WERI-Rb-1 (cell line): ENCODE data around the gene SELENOW.

Experiments used
- DNase-seq: peaks from one replicate; pipeline ENCODE4 v3.0.0-alpha.2; 2020
- H3K27ac ChIP-seq: fragments of 250-450 bp; sonication (Bioruptor Pico); 2 replicates; pipeline ENCODE4 v1.5.1; 2020; ENCODE audit warnings: mild to moderate bottlenecking, moderate library complexity
- H3K27me3 ChIP-seq: fragments of 250-450 bp; sonication (Bioruptor Pico); 2 replicates; pipeline ENCODE4 v1.5.1; 2021; ENCODE audit warnings: mild to moderate bottlenecking, low read depth, moderate library complexity; ENCODE audit not compliant: insufficient read depth, severe bottlenecking
- H3K36me3 ChIP-seq: fragments of 250-450 bp; sonication (Bioruptor Pico); 2 replicates; pipeline ENCODE4 v1.5.1; 2020; ENCODE audit warnings: mild to moderate bottlenecking, moderate library complexity
- H3K4me3 ChIP-seq: 2 replicates; pipeline ENCODE4 v1.5.1; 2011; ENCODE audit warnings: low read depth, mild to moderate bottlenecking, control low read depth, low read length
- H3K9me3 ChIP-seq: fragments of 250-450 bp; sonication (Bioruptor Pico); 2 replicates; pipeline ENCODE4 v1.5.1; 2021; ENCODE audit warnings: mild to moderate bottlenecking, moderate library complexity; ENCODE audit not compliant: severe bottlenecking
- TF ChIP-seq, protein P1 (sequence below): IDR thresholded peaks from 2 replicates; pipeline ENCODE4 v1.5.1; 2011; ENCODE audit warnings: low read depth, mild to moderate bottlenecking, control low read depth, inconsistent platforms, low read length

SELENOW gene

DNA sequence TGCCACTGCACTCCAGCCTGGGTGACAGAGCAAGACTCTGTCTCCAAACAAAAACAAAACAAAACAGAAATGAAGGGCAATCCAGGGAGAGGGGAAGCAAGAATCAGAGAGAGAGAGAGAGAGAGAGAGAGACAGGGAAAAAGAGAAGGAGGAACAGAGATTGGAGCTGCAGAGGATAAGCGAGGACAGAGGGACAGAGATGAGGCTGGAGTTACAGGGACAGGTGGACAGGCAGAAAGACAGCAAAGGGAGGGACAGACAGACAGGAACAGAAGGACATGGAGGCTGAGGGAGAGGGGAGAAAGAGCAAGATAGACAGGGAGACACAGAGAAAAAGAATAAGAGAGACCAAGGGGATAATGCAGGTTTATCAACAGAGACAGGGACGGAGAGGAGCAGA is 41.9 kb downstream of the SELENOW start:
- TF ChIP-seq, protein P1, sequence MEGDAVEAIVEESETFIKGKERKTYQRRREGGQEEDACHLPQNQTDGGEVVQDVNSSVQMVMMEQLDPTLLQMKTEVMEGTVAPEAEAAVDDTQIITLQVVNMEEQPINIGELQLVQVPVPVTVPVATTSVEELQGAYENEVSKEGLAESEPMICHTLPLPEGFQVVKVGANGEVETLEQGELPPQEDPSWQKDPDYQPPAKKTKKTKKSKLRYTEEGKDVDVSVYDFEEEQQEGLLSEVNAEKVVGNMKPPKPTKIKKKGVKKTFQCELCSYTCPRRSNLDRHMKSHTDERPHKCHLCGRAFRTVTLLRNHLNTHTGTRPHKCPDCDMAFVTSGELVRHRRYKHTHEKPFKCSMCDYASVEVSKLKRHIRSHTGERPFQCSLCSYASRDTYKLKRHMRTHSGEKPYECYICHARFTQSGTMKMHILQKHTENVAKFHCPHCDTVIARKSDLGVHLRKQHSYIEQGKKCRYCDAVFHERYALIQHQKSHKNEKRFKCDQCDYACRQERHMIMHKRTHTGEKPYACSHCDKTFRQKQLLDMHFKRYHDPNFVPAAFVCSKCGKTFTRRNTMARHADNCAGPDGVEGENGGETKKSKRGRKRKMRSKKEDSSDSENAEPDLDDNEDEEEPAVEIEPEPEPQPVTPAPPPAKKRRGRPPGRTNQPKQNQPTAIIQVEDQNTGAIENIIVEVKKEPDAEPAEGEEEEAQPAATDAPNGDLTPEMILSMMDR, result no peak
- no peaks in the 10 kb centered on the region for H3K27me3 ChIP-seq
- H3K27ac ChIP-seq, result peak overlapping the region; percentile 99
- H3K9me3 ChIP-seq, result peaks cover 3% of the 10 kb centered on the region
- H3K36me3 ChIP-seq, result peaks cover 37% of the 10 kb centered on the region
- peak; percentile 52 for DNase-seq
- peak overlapping the region; percentile 50 for H3K4me3 ChIP-seq

- TF ChIP-seq, protein P1, result no peak
- H3K27ac ChIP-seq, result peak within 1 kb of the TSS; percentile 99
- H3K4me3 ChIP-seq, result peak within 1 kb of the TSS; percentile 95
- peak; percentile 99 for DNase-seq
- H3K36me3 ChIP-seq, result peaks cover 48% of the 10 kb centered on the region
- H3K9me3 ChIP-seq, result peaks cover 3% of the 10 kb centered on the region
- no peaks in the 10 kb centered on the region for H3K27me3 ChIP-seq
Measured at GRCh38 chr19:47821460-47822020, 43.0 kb downstream of the SELENOW start, which contains the start of gene CRX. CRX (plus strand) TSS chr19:47821937; CDS start chr19:47834444, 12,507 bp downstream.

- TF ChIP-seq, protein P1, result 0 out of 2 replicates have a peak, but pooled peaks have one; percentile 23
- Histone ChIP-seq H3K36me3 (peaks cover 74% of the 10 kb centered on the region), H3K27me3 (no peaks in the 10 kb centered on the region), H3K9me3 (no peaks in the 10 kb centered on the region), H3K27ac (peak overlapping the region; percentile 99), H3K4me3 (peak overlapping the region; percentile 95)
- no peak for DNase-seq
Measured at GRCh38 chr19:47824396-47824795, 45.9 kb downstream of the SELENOW start.

- H3K36me3 ChIP-seq, result peaks cover 95% of the 10 kb centered on the region
- DNase-seq, result peak; percentile 47
- H3K27me3 ChIP-seq, result no peaks in the 10 kb centered on the region
- peak overlapping the region; percentile 99 for H3K27ac ChIP-seq
- TF ChIP-seq, protein P1, result no peak
- H3K4me3 ChIP-seq, result peak overlapping the region; percentile 95
- no peaks in the 10 kb centered on the region for H3K9me3 ChIP-seq
Measured at GRCh38 chr19:47826800-47827199, 48.3 kb downstream of the SELENOW start.

DNA sequence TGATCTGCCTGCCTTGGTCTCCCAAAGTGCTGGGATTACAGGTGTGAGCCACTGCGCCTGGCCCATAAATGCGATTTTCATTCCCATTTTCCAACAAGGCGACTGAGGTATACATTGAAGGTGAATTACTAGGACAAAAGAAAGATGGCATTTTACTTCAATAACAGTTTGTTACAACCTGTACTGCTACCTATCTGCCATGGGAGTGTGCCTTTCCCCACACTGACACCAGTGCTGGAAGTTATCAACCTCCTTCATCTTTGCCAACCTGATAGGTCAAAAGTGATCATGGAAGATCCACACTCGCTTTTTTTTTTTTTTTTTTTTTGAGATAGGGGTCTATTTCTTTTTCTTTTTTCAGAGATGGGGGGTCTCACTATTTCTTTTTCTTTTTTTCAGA is 54.2 kb downstream of the SELENOW start:
- Histone ChIP-seq H3K27me3 (no peaks in the 10 kb centered on the region), H3K9me3 (no peaks in the 10 kb centered on the region), H3K36me3 (peaks cover 93% of the 10 kb centered on the region), H3K4me3 (no peak overlapping the region), H3K27ac (no peak overlapping the region)
- TF ChIP-seq, protein P1, result no peak
- no peak for DNase-seq
